H1 (cell line): ENCODE measurements around the gene TBX4. TPM values are rescaled to one million over a fixed set of nuclear protein-coding genes. Genes with fewer than 3 reads are reported as not detected.

ENCODE experiments used
- CTCF ChIA-PET: fragments of 300-600 bp; sonication (Branson Sonifier 250); formaldehyde crosslinking; loops from one replicate; lab custom pipeline; 2021; ENCODE audit not compliant: partially characterized antibody; lab: Charles Lee
- POLR2A ChIA-PET: fragments of 300-600 bp; sonication (Branson Sonifier 250); formaldehyde crosslinking; loops from one replicate; lab custom pipeline; 2021; ENCODE audit warnings: inconsistent platforms; ENCODE audit not compliant: partially characterized antibody; lab: Charles Lee
- DNase-seq, 2 experiments: peaks; one replicate each; pipeline versions ENCODE4 v3.0.0 to v3.0.0-alpha.2; 2010 to 2022; ENCODE audit warnings: low spot score in 2 of 2, low read depth in 1 of 2, mixed read lengths in 1 of 2
- FAIRE-seq: peaks from 2 replicates; lab custom pipeline; 2011; peaks lifted over from hg19 to GRCh38; lab: Jason Lieb, UNC
- H2AFZ ChIP-seq: 2 replicates; pipeline ENCODE4 v1.8.1; 2012; ENCODE audit warnings: low read length, inconsistent platforms
- H2AK5ac ChIP-seq: 2 replicates; pipeline ENCODE4 v1.6.1; 2013; ENCODE audit warnings: low read depth, low read length
- H2BK120ac ChIP-seq: replicated peaks from 2 replicates; pipeline ENCODE3; 2013; ENCODE audit warnings: low read depth, low read length, inconsistent platforms
- H2BK12ac ChIP-seq: 2 replicates; pipeline ENCODE4 v1.6.1; 2013; ENCODE audit warnings: low read depth, low read length
- H2BK15ac ChIP-seq: 2 replicates; pipeline ENCODE4 v1.6.1; 2013; ENCODE audit warnings: low read length
- H2BK20ac ChIP-seq: 2 replicates; pipeline ENCODE4 v1.6.1; 2013; ENCODE audit warnings: low read length
- H2BK5ac ChIP-seq: 2 replicates; pipeline ENCODE4 v1.6.1; 2013; ENCODE audit warnings: low read depth, low read length
- H3K14ac ChIP-seq: 2 replicates; pipeline ENCODE4 v1.6.1; 2013; ENCODE audit warnings: inconsistent platforms; ENCODE audit not compliant: insufficient read length
- H3K18ac ChIP-seq: 2 replicates; pipeline ENCODE4 v1.6.1; 2013; ENCODE audit warnings: low read length; ENCODE audit errors: extremely low read depth
- H3K23ac ChIP-seq: 2 replicates; pipeline ENCODE4 v1.6.1; 2013; ENCODE audit warnings: inconsistent platforms; ENCODE audit not compliant: insufficient read length
- H3K23me2 ChIP-seq: 2 replicates; pipeline ENCODE4 v1.6.1; 2013; ENCODE audit warnings: low read depth, low read length
- H3K27ac ChIP-seq: 2 replicates; pipeline ENCODE4 v1.6.1; 2011; ENCODE audit warnings: low read depth, low read length, inconsistent platforms
- H3K27me3 ChIP-seq, 4 experiments: replicated peaks in 1 of 4; 1 replicate in 1 of 4; 2 replicates in 3 of 4; pipeline versions ENCODE4 v1.6.1 to v1.8.1; 2011 to 2013; ENCODE audit warnings: low read length in 3 of 4, mild to moderate bottlenecking in 3 of 4, inconsistent platforms in 2 of 4, mixed read lengths in 2 of 4, moderate library complexity in 1 of 4; ENCODE audit not compliant: control insufficient read depth in 3 of 4, insufficient read depth in 3 of 4; ENCODE audit errors: extremely low read depth in 1 of 4
- H3K36me3 ChIP-seq, 4 experiments: 2 replicates each; pipeline versions ENCODE4 v1.6.1 to v1.8.1; 2011 to 2013; ENCODE audit warnings: mild to moderate bottlenecking in 4 of 4, low read length in 3 of 4, moderate library complexity in 2 of 4, control low read depth in 1 of 4, inconsistent platforms in 1 of 4; ENCODE audit not compliant: insufficient read depth in 4 of 4, control insufficient read depth in 2 of 4
- H3K4ac ChIP-seq: replicated peaks from 2 replicates; pipeline ENCODE3; 2013; ENCODE audit warnings: low read length, low read depth, mixed read lengths, inconsistent platforms; ENCODE audit not compliant: insufficient read length
- H3K4me1 ChIP-seq, 4 experiments: replicated peaks in 1 of 4; 1 replicate in 1 of 4; 2 replicates in 3 of 4; pipeline versions ENCODE4 v1.6.1 to v1.8.1; 2011 to 2013; ENCODE audit warnings: low read length in 3 of 4, inconsistent platforms in 2 of 4, mixed read lengths in 1 of 4; ENCODE audit not compliant: insufficient read depth in 4 of 4, control insufficient read depth in 3 of 4
- H3K4me2 ChIP-seq, 2 experiments: 2 replicates each; pipeline versions ENCODE4 v1.6.1 to v1.8.1; 2011 to 2013; ENCODE audit warnings: low read depth in 2 of 2, low read length in 2 of 2, control low read depth in 1 of 2, inconsistent platforms in 1 of 2, mild to moderate bottlenecking in 1 of 2; ENCODE audit not compliant: insufficient read depth in 1 of 2
- H3K4me3 ChIP-seq, 4 experiments: fragments of 200-600, 300-600 bp in 1 of 4; sonication (generic), shearing (Covaris generic), sonication (Bioruptor Twin) in 1 of 4; 2 replicates each; pipeline versions ENCODE4 v1.5.1 to v1.8.1; 2011 to 2016; ENCODE audit warnings: low read length in 4 of 4, low read depth in 3 of 4, control low read depth in 2 of 4, inconsistent platforms in 2 of 4, mild to moderate bottlenecking in 2 of 4, mixed read lengths in 1 of 4, moderate library complexity in 1 of 4; ENCODE audit not compliant: insufficient read depth in 2 of 4; ENCODE audit errors: extremely low read depth in 1 of 4
- H3K56ac ChIP-seq: replicated peaks from 2 replicates; pipeline ENCODE3; 2013; ENCODE audit warnings: low read depth, mild to moderate bottlenecking, mixed read lengths, low read length, inconsistent platforms; ENCODE audit not compliant: insufficient read length
- H3K79me1 ChIP-seq: 2 replicates; pipeline ENCODE4 v1.6.1; 2013; ENCODE audit warnings: low read depth, low read length, control low read depth
- H3K79me2 ChIP-seq, 2 experiments: 2 replicates each; pipeline versions ENCODE4 v1.6.1 to v1.8.1; 2012 to 2013; ENCODE audit warnings: low read length in 2 of 2, mild to moderate bottlenecking in 2 of 2, inconsistent platforms in 1 of 2; ENCODE audit not compliant: insufficient read depth in 2 of 2, control insufficient read depth in 1 of 2
- H3K9ac ChIP-seq, 4 experiments: replicated peaks in 1 of 4; 1 replicate in 1 of 4; 2 replicates in 3 of 4; pipeline versions ENCODE4 v1.6.1 to v1.8.1; 2011 to 2013; ENCODE audit warnings: low read depth in 3 of 4, low read length in 3 of 4, control low read depth in 2 of 4, mild to moderate bottlenecking in 2 of 4, moderate library complexity in 2 of 4, inconsistent platforms in 1 of 4; ENCODE audit errors: extremely low read depth in 1 of 4
- H3K9me3 ChIP-seq, 2 experiments: 2 replicates each; pipeline versions ENCODE4 v1.6.1 to v1.8.1; 2012 to 2013; ENCODE audit warnings: mild to moderate bottlenecking in 2 of 2, moderate library complexity in 2 of 2, control low read depth in 1 of 2, inconsistent platforms in 1 of 2, low read depth in 1 of 2, low read length in 1 of 2, mixed read lengths in 1 of 2; ENCODE audit not compliant: insufficient read depth in 2 of 2
- H4K20me1 ChIP-seq, 2 experiments: replicated peaks in 1 of 2; 2 replicates each; pipeline versions ENCODE3 to v1.8.1; 2011 to 2013; ENCODE audit warnings: inconsistent platforms in 2 of 2, low read length in 2 of 2, mild to moderate bottlenecking in 1 of 2; ENCODE audit not compliant: insufficient read depth in 2 of 2, control insufficient read depth in 1 of 2
- H4K5ac ChIP-seq: 2 replicates; pipeline ENCODE4 v1.6.1; 2013; ENCODE audit warnings: low read length, low read depth, mixed read lengths, inconsistent platforms; ENCODE audit not compliant: insufficient read length
- H4K8ac ChIP-seq: 2 replicates; pipeline ENCODE4 v1.8.0; 2013; ENCODE audit warnings: mild to moderate bottlenecking, moderate library complexity, low read length, inconsistent platforms; ENCODE audit not compliant: insufficient read depth; ENCODE audit errors: extremely low read depth
- H4K91ac ChIP-seq: replicated peaks from 2 replicates; pipeline ENCODE3; 2013; ENCODE audit warnings: low read length, mixed read lengths, inconsistent platforms; ENCODE audit not compliant: insufficient read length
- RAD21 ChIP-seq, 2 experiments: IDR thresholded peaks in 1 of 2; conservative IDR thresholded peaks in 1 of 2; 2 replicates each; pipeline ENCODE4 v1.6.1; 2011; ENCODE audit warnings: low read depth in 2 of 2, low read length in 2 of 2, improper control_type of control experiment in 1 of 2, inconsistent platforms in 1 of 2, mild to moderate bottlenecking in 1 of 2, moderate library complexity in 1 of 2
- SP1 ChIP-seq: IDR thresholded peaks from 2 replicates; pipeline ENCODE4 v1.6.1; 2011; ENCODE audit warnings: low read depth, low read length
- WGBS, 2 experiments: shearing (Covaris generic) in 1 of 2; methylation state at CpG; one replicate each; pipeline versions ENCODE4 v1.1.6 to v1.1.7; 2013 to 2015; ENCODE audit warnings: low lambda C conversion rate in 2 of 2, mixed read lengths in 2 of 2, inconsistent platforms in 1 of 2, low coverage in 1 of 2, missing lambda C conversion rate in 1 of 2; ENCODE audit not compliant: insufficient replicate concordance in 2 of 2, insufficient coverage in 1 of 2, insufficient read length in 1 of 2; ENCODE audit errors: extremely low coverage in 1 of 2, missing lambda C conversion rate in 1 of 2; 5-methylcytosine and 5-hydroxymethylcytosine counted together
- polyA plus RNA-seq, 7 experiments: library from polyadenylated mRNA; depleted of rRNA in 3 of 7; stranded (reverse) in 5 of 7; unstranded in 2 of 7; fragments of >200 nt in 5 of 7; fragments of 200-250 nt in 2 of 7; gene quantifications; 1 replicate in 5 of 7; 2 replicates in 1 of 7; 4 replicates in 1 of 7; pipeline versions ENCODE4 v1.2.1 to v1.2.3, GENCODE V29; 2011 to 2013; ENCODE audit warnings: missing spikeins in 2 of 7, mixed read lengths in 2 of 7
- total RNA-seq: library from RNA; stranded (reverse); fragmentation: NEBNext Ultra II Directional; extraction: Animal tissue kit (Norgen Biotek cat#: 25700); gene quantifications from 2 replicates; pipeline ENCODE4 v1.2.1, GENCODE V29; 2021

TBX4 gene
- total and polyA plus RNA-seq, 2 of the 8 experiments (the other 6 are each of a cell fraction or from before 2014, with no cell fraction given): 0.02 TPM; not detected in 1

GRCh38 chr17:61519139-61519538, 66.9 kb downstream of the TBX4 start:
- Histone ChIP-seq H3K9ac (no peak overlapping the region), H3K4me1 (no peaks in the 10 kb centered on the region), H2AK5ac (no peak overlapping the region), H2BK5ac (no peak overlapping the region), H3K9me3 (no peaks in the 10 kb centered on the region), H3K56ac (no peak overlapping the region), H2BK15ac (no peak overlapping the region), H3K79me1 (no peaks in the 10 kb centered on the region), H3K14ac (no peak overlapping the region), H2BK20ac (no peak overlapping the region), H4K20me1 (no peaks in the 10 kb centered on the region), H2BK12ac (no peak overlapping the region), H3K4ac (no peak overlapping the region), H2AFZ (no peak overlapping the region), H4K8ac (no peak overlapping the region), H3K4me2 (no peak overlapping the region), H3K36me3 (no peaks in the 10 kb centered on the region), H3K4me3 (no peak overlapping the region), H3K18ac (no peak overlapping the region), H3K27me3 (no peaks in the 10 kb centered on the region), H3K79me2 (no peaks in the 10 kb centered on the region), H3K27ac (no peak overlapping the region), H3K23ac (no peak overlapping the region), H4K5ac (no peak overlapping the region), H2BK120ac (no peak overlapping the region), H4K91ac (no peak overlapping the region), H3K23me2 (no peaks in the 10 kb centered on the region)
- FAIRE-seq (no peak), DNase-seq (no peak)
- POLR2A ChIA-PET: no interaction called here
- CTCF ChIA-PET: interaction anchor here (1.1 kb wide), 1 partner anchor 98 kb away, joined by 3 read pairs; no protein-coding TSS in a partner anchor
- WGBS, 2 experiments: 86% methylated on average over 1 of the region's 1 CpG; no CpG with 5 or more reads in 1 of the 2 experiments
- TF ChIP-seq SP1: no peak
- TF ChIP-seq RAD21 (IDR thresholded peaks at IDR 0.05 in 1 of 2, conservative IDR thresholded peaks at IDR 0.05 in 1 of 2; ENCODE audit: low read depth in 2 of 2, low read length in 2 of 2): no peak
